OCI-M1 (cell line): Measurements from ENCODE around the gene HOXA9.

Experiments
- DNase-seq: peaks from one replicate; lab custom pipeline; 2025; lab: John Stamatoyannopoulos, UW

HOXA9 gene

DNA sequence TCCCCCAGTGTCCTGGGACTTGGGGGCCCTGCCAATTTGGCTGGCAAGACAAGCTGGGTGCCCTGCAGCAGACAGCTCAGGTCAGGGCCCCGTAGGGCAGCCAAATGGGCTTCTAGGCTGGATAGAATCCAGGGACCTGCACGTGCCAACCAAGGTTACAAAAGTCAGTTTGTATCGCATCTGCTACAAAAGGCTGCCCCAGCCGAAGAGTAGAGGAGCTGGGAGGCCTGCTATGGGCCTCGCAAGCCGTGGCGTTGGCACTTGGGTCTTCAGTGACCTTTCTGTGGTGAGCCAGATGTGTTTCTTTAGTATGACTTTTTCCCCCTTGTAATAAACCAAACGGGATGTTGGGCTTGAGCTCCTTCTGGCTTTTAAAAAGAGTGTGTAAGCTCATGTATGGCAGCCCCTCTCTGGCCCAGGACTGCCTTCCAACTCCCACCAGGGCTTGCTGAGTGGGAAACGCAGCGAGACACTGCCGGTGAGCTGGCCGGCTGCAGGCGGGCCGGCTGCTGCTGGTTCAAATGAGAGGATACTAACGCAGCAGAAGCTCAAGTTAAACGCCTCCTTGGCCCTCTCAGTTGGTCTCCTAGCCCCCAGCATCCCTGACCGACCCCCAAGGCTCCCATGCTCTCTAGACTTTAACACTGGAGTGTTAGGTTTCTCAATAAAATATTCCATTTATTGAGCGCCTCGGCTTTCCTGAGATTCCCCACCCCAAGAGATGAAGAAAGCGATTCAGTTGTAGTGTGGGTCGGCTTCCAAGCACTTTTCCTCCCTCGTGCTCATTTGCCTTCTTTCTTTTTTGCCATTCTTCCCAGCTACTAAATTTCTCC is 11.8 kb upstream of the HOXA9 start:
- no peak for DNase-seq

DNA sequence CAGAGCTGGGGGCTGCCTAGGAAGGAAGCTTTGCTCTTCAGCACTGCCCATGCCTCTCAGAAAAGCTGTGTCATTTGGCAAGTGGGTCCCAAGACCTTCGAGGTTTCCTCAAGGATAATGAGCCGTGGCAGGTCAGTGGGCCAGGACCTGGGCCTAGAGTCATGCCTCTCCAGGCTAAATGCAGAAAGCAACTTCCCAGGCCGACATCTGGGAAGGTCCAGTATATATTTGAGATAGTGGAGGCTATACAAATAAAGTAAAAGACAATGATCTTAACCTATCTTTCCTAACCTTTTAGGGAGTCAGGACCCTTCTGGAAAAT is 11.1 kb upstream of the HOXA9 start:
- DNase-seq = no peak

DNA sequence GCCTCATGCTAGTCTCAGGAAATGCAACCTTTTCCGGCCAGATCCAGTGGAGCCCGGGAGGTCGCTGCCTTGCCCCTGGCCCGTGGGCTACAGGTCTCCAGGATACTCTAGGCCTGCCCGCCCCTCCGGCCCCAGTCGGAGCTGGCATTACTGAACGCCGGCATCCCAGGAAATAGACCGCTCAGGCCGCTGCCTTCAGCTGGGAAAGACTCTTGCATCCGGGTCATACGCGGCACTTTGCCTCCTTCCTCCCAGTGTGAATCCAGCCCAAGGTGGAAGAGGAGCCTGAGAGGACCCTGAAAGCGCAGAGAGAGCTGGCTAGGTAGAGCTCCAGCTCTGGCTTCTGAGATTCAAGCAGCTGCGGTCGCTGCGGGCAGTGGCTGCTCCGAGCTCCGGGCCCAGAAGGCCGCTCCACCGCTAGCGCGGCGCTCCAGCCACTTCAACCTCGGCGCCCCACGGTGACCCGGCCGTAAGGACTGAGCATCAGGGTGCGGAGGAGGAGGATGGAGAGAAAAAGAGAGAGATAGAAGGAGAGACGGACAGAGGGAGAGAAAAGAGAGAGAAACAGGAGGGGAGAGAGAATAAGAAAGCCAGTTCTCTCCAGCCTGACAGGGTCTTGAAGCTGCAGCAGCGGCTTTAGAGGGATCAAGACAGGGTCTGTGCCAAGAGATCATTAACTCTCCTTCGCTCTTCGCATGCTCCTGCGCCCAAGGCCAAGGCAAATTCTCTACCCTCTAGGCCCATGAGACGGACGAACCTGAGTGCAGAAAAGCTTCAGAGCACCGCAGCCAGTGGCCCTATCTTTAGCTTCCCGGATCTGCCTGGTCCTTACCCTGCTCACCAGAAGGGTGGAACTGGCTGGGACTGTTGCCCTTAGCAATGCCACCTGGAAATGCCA is 10.5 kb upstream of the HOXA9 start:
- no peak for DNase-seq

DNA sequence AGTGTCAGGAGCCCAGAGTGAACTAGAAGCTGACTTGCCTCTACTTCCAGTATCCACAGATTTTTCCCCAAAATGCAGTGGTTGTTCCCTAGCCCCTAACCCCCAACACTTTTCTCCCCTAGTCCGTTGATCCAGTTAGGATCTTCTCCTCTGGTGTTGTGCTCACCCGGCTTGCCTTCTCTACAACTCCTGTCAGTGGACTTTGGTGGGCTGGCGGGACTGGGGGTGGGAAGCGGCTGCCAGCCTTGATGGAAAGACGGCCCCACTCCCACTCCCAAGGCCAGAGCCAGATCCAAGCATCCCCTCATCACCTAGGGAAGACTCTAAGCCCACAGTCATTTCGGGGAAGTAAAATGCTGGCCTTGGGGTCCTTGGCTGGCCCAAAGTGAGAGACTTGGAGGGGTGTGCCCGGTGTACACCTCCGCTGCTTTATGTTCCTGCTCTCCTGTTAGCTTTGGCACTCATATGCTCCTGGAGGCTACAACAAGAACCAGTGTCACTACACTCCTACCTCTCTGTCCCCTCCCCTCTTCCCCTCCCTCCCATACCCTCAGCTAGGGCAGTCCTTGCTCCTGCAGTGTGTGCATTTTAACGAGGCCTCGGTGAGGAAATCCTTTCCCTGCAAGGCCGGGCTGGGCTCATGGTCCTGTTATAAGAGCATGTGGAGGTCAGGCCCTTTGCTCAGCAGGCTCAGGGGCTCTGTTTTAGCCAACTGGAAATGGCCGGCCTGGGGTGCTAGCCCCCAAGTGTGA is 9.7 kb upstream of the HOXA9 start:
- no peak for DNase-seq

DNA sequence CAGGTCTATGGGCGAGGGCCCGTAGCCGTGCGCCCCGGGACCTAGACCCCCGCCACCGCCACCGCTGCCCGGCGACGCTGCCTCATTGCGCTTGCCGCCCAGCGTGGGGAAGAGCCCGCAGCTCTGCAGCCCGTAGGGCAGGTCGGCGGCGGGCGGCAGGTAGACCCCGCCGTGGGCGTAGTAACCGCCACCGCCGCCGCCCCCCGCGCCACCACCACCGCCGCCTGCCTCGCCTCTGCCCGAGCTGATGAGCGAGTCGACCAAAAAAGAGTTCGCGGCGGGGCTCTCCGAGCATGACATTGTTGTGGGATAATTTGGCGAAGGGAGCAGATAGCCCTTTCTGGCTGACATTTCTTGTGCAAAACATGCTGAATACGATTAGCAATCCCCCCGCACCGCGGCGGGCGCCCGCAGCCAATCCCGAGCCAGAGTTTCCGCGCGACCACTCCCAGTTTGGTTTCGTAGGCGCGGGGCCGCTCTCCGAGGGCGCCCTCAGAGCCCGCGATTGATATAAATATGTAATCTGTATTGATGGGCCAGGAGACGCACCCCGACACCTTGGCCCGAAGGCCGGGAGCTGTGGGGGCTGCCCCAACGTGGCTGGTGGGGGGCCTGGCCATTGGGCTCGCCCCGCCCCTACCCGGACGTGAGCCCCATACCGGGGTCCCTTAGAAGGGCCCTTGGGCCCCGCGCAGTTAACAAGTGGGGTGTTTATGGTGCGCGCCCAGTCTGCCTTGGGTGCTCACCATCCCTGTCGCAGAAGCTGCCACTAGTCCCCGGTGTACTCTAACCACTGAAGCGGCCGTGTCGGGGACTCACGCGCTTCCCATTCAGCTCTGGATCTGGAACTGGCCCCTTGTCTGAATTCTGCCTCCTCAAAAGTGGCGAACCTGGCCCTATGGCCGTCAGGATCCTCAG is 8.9 kb upstream of the HOXA9 start, which contains the start of gene HOXA10:
Gene HOXA10, minus strand, starts transcription at position 365 of the 918 bp plus-strand sequence. Its CDS starts 14 bp downstream, at position 351.
- DNase-seq = no peak

DNA sequence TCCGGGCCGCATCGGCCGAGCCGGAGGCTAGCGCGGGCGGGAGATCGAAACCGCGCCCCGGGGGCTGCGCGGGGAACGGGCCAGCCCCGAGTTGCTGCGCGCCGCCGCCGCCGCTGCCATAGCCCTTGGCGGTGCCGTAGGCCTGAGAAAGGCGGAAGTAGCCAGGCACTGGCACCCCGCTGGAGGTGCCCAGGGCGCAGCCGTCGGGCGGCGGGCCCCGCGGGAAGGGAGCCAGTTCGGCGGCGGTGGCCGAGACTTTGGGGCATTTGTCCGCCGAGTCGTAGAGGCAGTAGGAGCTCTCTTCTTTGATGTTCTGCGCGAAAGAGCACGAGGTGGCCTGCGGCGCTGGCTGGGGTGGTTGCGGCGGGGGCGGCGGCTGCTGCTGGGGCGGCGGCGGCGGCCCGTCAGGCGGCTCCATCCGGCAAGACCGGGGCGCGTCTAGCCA is 8.2 kb upstream of the HOXA9 start:
- DNase-seq = no peak

DNA sequence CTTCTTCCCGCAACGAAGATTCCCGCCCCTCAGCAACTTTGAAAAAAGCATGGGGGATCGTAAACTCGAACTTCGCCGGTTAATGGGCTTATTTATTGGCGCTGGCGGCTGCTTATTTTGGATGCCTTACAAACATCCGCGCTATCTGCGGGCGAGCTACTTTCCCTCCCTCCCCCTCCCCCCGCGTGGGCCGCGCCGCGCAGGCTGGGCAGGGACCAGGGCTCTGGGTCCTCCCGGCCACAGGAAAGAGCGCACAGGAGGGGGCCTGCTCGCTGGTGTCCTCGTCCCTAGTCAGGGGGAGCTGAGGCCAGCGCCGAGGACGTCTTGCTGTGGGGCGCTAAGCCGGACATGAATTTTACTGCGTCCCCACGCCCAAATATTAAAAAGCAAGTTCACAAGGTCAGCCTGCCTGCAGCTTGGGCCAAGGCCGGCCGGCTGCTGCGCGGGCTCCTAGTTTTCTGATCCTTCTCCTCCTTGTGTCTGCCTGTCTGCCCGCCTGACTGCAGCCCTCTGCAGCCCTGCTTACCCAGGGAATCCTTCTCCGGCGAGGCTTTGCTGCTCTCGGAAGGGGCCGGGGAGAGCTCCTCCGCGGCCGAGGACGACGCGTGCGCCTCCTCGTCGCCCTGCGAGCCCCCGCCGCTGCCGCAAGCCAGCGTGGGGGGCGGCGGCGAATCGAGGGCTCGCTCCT is 7.6 kb upstream of the HOXA9 start:
- DNase-seq = no peak

DNA sequence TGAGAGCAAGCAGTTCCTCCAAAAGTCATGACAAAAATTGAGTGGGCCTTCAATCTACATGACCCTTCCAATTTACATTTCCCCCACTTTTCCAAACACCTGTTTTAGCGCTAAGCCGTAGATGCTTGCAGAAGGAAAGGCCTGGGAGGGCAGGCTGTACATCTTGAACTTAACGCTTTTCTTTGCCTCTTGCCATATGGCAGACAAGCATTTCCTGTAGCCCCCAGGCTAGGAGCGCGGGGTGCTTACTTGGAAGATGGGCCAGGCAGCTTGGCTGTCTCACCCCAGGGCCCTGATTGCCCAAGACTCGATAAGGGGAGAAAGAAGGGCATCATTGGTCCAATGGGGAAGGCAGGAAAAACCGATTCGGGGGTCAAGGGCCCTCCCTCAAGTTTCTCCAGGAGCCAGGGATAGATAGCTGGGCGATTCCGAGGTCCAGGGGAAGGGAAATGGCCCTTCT is 7.0 kb upstream of the HOXA9 start:
- DNase-seq = no peak

DNA sequence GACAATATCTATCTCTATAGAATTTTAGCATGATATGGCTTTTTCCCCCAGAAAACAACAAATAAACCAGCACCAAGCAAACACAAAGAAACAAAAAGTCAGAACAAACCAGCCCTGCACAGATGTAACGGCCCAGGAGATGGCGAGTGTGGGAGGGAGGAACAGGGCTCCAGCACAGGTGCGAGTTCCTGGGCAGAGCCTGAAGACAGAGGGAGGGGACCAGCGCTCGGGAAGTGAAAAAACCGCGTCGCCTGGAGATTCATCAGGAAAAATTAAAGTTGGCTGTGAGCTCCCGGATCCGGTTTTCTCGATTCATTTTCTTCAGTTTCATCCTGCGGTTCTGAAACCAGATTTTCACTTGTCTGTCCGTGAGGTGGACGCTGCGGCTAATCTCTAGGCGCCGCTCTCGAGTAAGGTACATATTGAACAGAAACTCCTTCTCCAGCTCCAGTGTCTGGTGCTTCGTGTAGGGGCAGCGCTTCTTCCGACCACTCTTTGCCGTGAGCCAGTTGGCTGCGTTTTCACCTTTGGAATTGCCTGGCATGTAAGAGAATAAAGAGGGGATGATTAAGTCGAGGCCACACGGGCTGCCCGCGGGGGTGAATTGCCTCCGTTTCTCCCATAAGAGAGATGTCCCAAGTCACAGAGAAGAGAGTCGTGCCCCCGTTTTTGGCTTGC is 6.4 kb upstream of the HOXA9 start:
- DNase-seq = no peak

DNA sequence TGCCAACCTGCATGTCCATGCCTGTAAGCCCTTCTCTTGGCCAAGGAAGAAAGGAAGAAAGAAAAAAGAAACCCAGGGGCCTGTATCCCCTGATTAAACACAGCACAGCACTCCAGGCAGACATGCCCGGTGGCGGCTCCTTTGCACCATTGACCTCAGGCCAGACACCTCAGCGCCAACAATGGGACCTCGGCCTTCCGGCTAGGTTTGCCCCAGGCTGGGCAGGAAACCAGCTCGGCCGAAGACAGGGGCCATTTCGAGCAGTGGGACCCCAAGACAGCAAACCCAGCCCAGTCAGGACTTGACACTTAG is 5.9 kb upstream of the HOXA9 start:
- DNase-seq = no peak

DNA sequence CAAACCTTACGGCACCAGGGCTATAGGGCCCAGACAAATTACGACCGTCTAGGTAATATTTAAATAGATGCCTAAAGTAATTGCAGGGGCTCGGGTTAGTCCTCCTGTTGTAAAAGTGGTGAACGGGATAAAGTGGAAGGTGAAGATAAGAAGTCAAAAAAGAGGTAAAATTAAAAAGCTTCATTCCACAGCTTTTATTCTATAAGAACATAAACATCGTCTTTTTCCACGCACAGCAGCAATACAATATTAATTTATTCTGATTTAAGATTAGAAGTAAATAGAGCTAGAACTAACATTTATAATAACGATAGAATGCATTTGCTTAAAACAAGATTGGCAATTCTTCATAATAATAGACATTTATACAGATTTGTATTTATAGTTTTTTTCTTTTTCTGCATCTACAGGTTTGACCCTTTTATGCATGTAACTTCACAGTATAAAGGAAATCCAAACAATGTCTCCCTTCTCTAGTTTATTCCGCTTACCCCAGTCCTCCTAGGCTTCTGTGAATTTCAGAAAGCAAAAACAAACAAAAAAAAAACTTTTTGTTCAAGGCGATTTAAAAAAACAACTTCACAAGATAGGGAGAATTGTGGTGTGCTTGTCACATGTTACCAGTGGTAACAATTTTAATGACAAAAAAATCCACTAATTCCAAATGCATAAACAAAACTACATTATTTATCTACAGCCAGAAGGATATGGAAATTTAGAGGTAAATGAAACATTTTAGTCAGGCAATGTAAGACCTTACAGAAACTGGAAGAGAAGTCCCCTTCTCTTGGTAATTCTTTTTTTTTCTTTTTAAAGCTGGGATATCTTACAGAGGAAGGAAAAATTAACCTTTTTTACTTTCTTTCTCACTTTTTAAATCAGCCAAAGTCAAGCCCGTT is 5.3 kb upstream of the HOXA9 start:
- no peak for DNase-seq

DNA sequence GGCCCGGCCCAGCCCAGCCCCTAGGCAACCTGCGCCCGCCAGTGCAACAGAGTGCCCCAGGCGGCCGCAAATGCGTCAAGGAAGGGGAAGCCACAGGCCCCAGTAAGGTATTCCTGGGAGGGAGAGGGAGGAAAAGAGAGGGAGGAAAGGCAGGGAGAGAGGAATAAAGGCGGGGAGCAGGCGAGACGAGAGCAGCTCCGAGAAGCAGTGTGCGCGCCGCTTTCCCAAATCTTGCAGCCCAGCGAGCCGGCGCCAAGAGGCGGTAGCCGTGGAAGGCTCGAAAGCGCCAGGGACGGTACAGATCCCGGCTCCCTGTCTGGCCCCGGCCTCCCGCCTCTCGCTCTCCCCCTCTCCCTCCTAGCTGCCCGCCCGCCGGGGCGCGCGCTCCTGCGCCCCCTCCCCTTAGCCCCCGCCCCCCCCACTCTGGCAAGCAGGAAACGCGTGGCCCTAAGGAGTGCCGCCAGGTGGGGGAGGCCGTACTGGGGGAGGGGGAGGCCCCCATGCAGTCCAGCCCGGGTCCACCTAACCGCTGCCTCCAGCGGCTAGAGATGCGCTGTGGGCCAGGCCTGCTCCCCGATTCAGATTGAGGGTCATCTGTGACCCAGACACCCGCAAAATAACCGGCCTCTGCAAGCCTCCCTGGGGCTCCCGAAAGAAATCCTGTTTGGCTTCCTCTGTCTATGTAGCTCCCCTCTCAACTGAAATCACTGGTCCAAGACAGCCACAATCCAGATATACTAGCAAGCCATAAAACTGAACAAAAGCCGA is 4.5 kb upstream of the HOXA9 start:
- DNase-seq = no peak

DNA sequence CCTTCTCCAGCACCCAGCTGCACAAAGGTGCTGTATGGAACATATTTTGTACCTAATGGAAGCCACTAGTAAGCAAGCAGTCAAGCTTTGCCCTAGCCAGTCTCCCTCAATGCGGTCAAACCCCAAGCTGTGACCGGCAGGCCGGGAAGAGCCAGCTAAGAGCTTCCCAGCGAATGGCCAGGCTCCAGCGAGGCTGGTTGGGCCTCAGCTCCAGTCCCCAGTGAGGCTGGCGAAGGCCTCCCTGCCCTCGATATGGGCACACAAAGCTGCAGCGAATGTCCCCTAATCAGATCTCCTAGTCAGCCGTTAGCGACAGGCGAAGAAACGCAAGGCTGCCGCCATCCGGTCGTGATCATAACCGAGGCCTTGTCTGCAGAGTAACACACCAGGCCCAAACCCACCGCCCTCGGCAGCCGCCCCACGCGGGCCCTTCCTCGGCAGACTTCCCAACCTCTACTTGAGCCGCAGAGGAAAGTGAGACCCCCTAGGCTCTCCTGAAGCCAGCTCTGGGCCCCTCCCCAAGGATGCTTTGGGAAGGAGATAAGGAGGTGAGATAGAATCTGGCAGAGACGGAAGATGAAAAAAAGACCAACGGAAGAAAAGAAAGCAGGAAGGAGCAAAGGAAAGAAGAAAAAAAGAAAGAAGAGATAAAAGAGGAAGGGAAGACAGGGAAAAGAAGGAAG is 3.1 kb upstream of the HOXA9 start:
- DNase-seq = no peak

DNA sequence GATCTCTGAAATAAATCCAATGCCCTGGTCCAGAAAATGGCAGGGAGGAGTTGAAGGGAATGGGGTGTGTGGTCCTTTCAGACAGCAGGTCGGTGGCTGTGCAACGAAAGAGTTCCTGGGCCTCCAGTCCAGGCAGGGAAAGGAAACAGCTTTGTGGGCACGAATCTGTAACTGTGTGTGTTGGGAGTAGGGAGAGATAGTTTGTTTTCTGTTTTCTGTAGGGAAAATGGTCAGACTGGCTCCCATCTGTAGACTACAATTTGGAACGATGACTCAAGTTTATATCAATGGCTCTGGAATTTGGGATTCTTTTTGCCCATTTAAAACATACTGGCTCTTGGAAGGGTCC is 2.6 kb upstream of the HOXA9 start:
- no peak for DNase-seq

DNA sequence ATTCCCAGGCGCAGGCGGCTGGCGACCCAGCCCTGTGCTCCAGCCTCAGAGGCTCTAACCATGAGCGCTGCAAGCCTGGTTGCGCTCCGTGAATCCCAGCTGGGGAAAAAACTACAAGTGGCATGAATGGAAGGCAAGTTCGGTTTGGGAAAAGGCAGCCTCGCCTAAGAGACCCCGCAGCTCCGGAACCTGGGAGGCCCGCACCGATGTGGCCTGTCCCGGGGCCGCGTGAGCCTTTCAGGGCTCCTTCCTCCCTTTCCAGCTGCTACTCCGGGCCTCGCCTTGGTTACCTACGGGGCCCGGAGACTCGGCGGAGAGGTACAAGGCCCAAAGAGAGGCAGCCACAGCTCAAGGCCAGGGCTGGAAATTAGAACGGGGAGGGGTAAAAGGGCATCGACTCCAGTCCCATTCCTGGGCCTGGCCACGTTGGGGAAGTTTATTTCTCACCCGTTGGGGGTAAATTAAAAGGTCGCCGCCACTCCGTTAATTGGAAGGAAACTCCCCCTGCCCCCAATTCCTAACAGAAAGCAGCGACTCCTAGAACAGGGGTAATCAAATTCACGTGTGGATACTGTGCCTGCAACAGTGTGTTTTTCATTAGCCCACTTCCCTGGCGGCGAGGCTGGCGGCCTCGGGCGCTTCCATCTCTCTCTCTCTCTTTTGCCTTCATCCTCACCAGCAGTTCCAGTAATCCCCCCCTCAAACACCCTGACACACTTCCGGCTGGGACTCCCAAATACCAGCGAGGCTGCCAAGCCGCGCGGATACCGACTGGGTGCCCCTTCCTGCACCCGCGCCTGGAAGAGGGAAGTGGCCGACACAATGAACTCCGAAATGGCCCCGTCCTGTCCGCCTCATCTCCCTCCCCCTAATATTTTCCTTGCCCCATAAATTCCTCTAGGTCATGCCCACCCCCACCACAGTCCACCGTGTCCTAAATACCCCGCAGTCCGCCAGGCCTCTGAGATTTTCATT is 1.5 kb upstream of the HOXA9 start:
- no peak for DNase-seq

DNA sequence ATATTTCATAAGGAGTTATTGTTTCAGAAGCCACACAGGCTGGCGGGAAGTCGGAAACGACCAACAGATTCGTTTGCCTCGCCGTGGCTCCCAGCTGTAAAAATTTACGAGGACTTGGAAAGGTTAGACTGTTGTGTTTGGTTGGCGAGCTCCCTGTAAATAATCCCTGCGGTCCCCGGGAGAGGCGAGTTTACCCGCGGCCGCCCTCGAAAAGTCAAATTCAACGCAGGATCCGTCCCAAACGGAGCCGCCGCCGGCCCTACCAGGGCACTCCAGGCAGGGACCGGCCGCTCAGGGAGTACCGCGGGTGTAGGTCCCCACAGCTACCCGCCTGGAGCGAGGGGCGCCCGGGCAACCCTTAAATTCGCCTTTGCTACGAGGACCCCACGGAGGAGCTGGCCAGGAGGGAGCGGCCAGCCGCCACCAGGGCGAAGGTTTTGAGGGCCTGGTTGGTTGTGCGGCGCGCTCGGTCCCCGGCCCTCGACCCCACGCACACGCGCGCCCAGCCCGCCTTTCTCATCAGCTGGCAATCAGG is 726 bp upstream of the HOXA9 start:
- no peak for DNase-seq
